Adrenal gland (tissue), 12 donors: ENCODE data around the gene SCNN1G. TPM values are rescaled to one million over a fixed set of nuclear protein-coding genes. Genes with fewer than 3 reads are reported as not detected.

Experiments used
- DNase-seq, 7 donors: peaks; one replicate each; pipeline ENCODE4 v3.0.0-alpha.2; 2019 to 2020
- H3K27ac ChIP-seq, 5 donors: fragments of 200-600 bp; sonication (generic) in 4 of 5; 1 replicate in 3 of 5; 2 replicates in 2 of 5; pipeline versions ENCODE4 v1.5.1 to v1.8.0; 2016 to 2020; ENCODE audit warnings: mild to moderate bottlenecking in 1 of 5
- H3K27me3 ChIP-seq: fragments of 200-600 bp; 2 replicates; pipeline ENCODE4 v1.8.0; 2021
- H3K36me3 ChIP-seq, 2 donors: fragments of 200-600 bp; replicated peaks in 1 of 2; 1 replicate in 1 of 2; 2 replicates in 1 of 2; pipeline versions ENCODE4 v1.5.1 to v1.8.0; 2018 to 2022
- H3K4me1 ChIP-seq, 2 donors: fragments of 200-600 bp; replicated peaks in 1 of 2; 1 replicate in 1 of 2; 2 replicates in 1 of 2; pipeline versions ENCODE4 v1.5.1 to v1.8.0; 2018 to 2021
- H3K4me3 ChIP-seq, 4 donors: fragments of 200-600 bp; sonication (generic) in 3 of 4; one replicate each; pipeline ENCODE4 v1.5.1; 2016 to 2018
- H3K9me3 ChIP-seq, 3 donors: fragments of 200-600 bp; sonication (generic) in 1 of 3; replicated peaks in 1 of 3; 1 replicate in 2 of 3; 2 replicates in 1 of 3; pipeline versions ENCODE4 v1.5.1 to v1.8.0; 2016 to 2021
- POLR2A ChIP-seq, 2 donors: fragments of 450-650 bp; IDR thresholded peaks; one replicate each; pipeline ENCODE4 v1.6.1; 2017; ENCODE audit warnings: antibody characterized with exemption in 2 of 2, mild to moderate bottlenecking in 2 of 2, moderate library complexity in 1 of 2
- WGBS, 4 donors: extraction: QIAGEN DNeasy Blood & Tissue Kit in 2 of 4; methylation state at CpG; one replicate each; pipeline versions ENCODE4 v1.1.5 to v1.1.7; 2013 to 2017; 5-methylcytosine and 5-hydroxymethylcytosine counted together
- intact Hi-C, 2 donors: fragments of 100-400 bp; cut with DNase I; formaldehyde crosslinking; loops; one replicate each; pipeline versions ENCODE4 v1.14.1 to v1.15.0; 2022 to 2023
- polyA plus RNA-seq, 3 donors: library from polyadenylated mRNA; stranded (reverse); fragments of 200-250 nt in 2 of 3; fragments of 350-450 nt in 1 of 3; fragmentation: Illumina TruSeq in 1 of 3; extraction: RNeasy Lipid Tissue Mini Kit (QIAGEN cat#74804) in 1 of 3; gene quantifications; one replicate each; pipeline ENCODE4 v1.2.3, GENCODE V29; 2013 to 2014
- total RNA-seq, 9 donors: library from RNA; depleted of rRNA in 4 of 9; stranded (reverse); fragments of >200 nt in 4 of 9; fragments of 120-200 nt in 1 of 9; fragmentation: NEBNext Ultra II Directional in 1 of 9; extraction: Animal tissue kit (Norgen Biotek cat#: 25700) in 1 of 9; gene quantifications; one replicate each; pipeline versions ENCODE4 v1.1.0 to v1.2.4, GENCODE V29; 2013 to 2023
- TF ChIP-seq, protein P1 (sequence below), 6 experiments: fragments of 450-650 bp in 4 of 6; fragments of 200-600 bp in 2 of 6; sonication (generic) in 1 of 6; IDR thresholded peaks; 1 replicate in 5 of 6; 2 replicates in 1 of 6; pipeline versions ENCODE4 v1.5.1 to v1.8.0; 2016 to 2021; ENCODE audit warnings: antibody characterized with exemption in 6 of 6, mild to moderate bottlenecking in 2 of 6, moderate library complexity in 1 of 6
- donor health status: healthy with polysubstance abuse.
- donor health status: Bipolar disorder and iron deficiency.
- donor health status: DM: yes; HTN: yes; CAD: no.
- donor health status: DM: no; HTN: no; CAD: no.
- donor health status: DM: no; HTN: no; CAD: no.
- donor health status: DM: yes; HTN: yes; CAD: no.

Gene SCNN1G
- total and polyA plus RNA-seq, 12 donors = 0.07 to 0.11 (median 0.08) TPM; not detected in 9

DNA sequence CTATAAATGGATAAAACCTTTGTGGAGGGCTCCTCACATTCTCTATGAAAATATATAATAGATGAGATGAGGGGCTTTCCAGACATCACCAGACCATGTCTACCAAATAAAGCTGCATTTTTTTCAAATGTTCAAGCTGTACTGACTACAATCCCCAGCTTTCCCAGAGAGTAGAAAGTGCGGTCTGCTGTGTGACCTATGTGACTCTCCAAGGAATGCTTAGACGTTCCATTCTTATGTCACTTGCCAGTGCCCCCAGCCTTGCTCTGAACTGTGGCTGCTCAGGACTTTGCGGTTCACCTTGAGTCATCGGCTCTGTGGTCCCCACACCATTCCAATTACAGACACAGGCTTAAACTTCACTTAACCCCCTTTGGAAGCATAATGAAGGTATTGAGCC is 71.8 kb downstream of the SCNN1G start:
- TF ChIP-seq POLR2A (IDR thresholded peaks at IDR 0.05) = no peak
- H3K27me3 ChIP-seq = no peaks in the 10 kb centered on the region
- 34 to 57% (median 50%) methylated on average over 4 of the region's 4 CpGs for WGBS, 4 donors
- H3K27ac ChIP-seq = no peak overlapping the region
- no peaks in the 10 kb centered on the region for H3K36me3 ChIP-seq
- intact Hi-C loops = no loop called here
- no peak for DNase-seq
- no peaks in the 10 kb centered on the region for H3K4me1 ChIP-seq
- H3K9me3 ChIP-seq = no peaks in the 10 kb centered on the region
- H3K4me3 ChIP-seq = no peak overlapping the region

DNA sequence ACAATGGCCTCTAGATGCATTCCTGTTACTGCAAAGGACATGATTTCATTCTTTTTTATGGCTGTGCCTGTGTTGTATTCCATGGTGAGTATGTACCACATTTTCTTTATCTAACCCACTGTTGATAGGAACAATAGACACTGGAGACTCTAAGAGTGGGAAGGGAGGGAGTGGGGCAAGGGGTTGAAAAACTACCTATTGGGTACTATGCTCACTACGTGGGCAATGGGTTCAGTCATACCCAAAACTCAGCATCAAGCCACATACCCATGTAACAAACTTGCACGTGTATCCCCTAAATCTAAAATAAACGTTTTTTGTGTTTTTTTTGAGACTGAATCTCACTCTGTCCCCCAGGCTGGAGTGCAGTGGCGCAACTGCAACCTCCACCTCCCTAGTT is 72.5 kb downstream of the SCNN1G start:
- no peak for DNase-seq
- TF ChIP-seq, protein P1, sequence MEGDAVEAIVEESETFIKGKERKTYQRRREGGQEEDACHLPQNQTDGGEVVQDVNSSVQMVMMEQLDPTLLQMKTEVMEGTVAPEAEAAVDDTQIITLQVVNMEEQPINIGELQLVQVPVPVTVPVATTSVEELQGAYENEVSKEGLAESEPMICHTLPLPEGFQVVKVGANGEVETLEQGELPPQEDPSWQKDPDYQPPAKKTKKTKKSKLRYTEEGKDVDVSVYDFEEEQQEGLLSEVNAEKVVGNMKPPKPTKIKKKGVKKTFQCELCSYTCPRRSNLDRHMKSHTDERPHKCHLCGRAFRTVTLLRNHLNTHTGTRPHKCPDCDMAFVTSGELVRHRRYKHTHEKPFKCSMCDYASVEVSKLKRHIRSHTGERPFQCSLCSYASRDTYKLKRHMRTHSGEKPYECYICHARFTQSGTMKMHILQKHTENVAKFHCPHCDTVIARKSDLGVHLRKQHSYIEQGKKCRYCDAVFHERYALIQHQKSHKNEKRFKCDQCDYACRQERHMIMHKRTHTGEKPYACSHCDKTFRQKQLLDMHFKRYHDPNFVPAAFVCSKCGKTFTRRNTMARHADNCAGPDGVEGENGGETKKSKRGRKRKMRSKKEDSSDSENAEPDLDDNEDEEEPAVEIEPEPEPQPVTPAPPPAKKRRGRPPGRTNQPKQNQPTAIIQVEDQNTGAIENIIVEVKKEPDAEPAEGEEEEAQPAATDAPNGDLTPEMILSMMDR (IDR thresholded peaks at IDR 0.05) = no peak
- TF ChIP-seq POLR2A (IDR thresholded peaks at IDR 0.05) = no peak
- intact Hi-C loops = no loop called here
- Histone ChIP-seq H3K4me3 (no peak overlapping the region), H3K36me3 (no peaks in the 10 kb centered on the region), H3K9me3 (no peaks in the 10 kb centered on the region), H3K27ac (no peak overlapping the region), H3K27me3 (no peaks in the 10 kb centered on the region), H3K4me1 (no peaks in the 10 kb centered on the region)
- 54 to 57% (median 55%) methylated on average over 4 of the region's 4 CpGs for WGBS, 4 donors

- no peak for DNase-seq
- WGBS, 4 donors = 49 to 60% (median 56%) methylated on average over 3 of the region's 3 CpGs
- intact Hi-C loops = no loop called here
- no peaks in the 10 kb centered on the region for H3K4me1 ChIP-seq
- H3K36me3 ChIP-seq = no peaks in the 10 kb centered on the region
- H3K4me3 ChIP-seq = no peak overlapping the region
- no peak for TF ChIP-seq POLR2A (IDR thresholded peaks at IDR 0.05)
- TF ChIP-seq, protein P1 (IDR thresholded peaks at IDR 0.05) = no peak
- H3K9me3 ChIP-seq = no peaks in the 10 kb centered on the region
- H3K27ac ChIP-seq = no peak overlapping the region
- no peaks in the 10 kb centered on the region for H3K27me3 ChIP-seq
These were observed 73.9 kb downstream of the SCNN1G start for GRCh38 chr16:23256440-23256839.

- Histone ChIP-seq H3K36me3 (no peaks in the 10 kb centered on the region), H3K4me3 (no peak overlapping the region), H3K4me1 (no peaks in the 10 kb centered on the region), H3K27me3 (no peaks in the 10 kb centered on the region), H3K9me3 (no peaks in the 10 kb centered on the region), H3K27ac (no peak overlapping the region)
- 65 to 83% (median 77%) methylated on average over 1 of the region's 1 CpG for WGBS, 4 donors
- intact Hi-C loops = no loop called here
- TF ChIP-seq, protein P1 (IDR thresholded peaks at IDR 0.05) = no peak
- no peak for TF ChIP-seq POLR2A (IDR thresholded peaks at IDR 0.05)
- no peak for DNase-seq
These were observed 75.1 kb downstream of the SCNN1G start for GRCh38 chr16:23257682-23258081.

DNA sequence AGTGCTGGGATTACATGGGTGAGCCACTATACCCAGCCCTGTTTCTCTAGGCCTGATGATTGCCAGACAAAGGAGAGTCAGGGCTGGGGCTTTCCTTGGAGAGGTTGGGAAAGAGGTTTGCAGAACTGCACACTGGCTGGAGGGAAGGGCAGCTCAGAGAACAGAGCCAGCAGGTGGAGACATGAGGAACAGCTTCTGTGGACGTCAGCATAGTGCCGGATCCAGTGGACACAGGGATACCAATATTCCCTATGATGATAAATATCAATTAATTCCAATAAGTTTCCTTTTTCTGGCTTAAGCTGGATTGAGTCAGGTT is 76.3 kb downstream of the SCNN1G start:
- no peak for DNase-seq
- TF ChIP-seq POLR2A (IDR thresholded peaks at IDR 0.05) = no peak
- TF ChIP-seq, protein P1 (IDR thresholded peaks at IDR 0.05) = no peak
- Histone ChIP-seq H3K27ac (no peak overlapping the region), H3K27me3 (no peaks in the 10 kb centered on the region), H3K9me3 (no peaks in the 10 kb centered on the region), H3K4me1 (no peaks in the 10 kb centered on the region), H3K36me3 (no peaks in the 10 kb centered on the region), H3K4me3 (no peak overlapping the region)
- 50 to 71% (median 63%) methylated on average over 2 of the region's 2 CpGs for WGBS, 4 donors
- intact Hi-C loops = no loop called here

Other genes starting within 250 kb of the SCNN1G start
- gene USP31, start 33.3 kb upstream of the SCNN1G start, total RNA-seq = 10 to 100 TPM in 3 of 9 donors, 1 to 10 TPM in 6; 6.8 to 19.3 (median 9.4) TPM
- 1 to 10 TPM; 2.5 to 6.6 (median 4.8) TPM for gene USP31, start 33.3 kb upstream of the SCNN1G start, polyA plus RNA-seq
- 1 to 10 TPM in 3 of 9 donors, under 1 TPM in 2, not detected in 4; 0.28 to 1.8 (median 1.0) TPM for gene SCNN1B, start 119.6 kb downstream of the SCNN1G start, total RNA-seq
- gene SCNN1B, start 119.6 kb downstream of the SCNN1G start, polyA plus RNA-seq = 1 to 10 TPM in 2 of 3 donors, under 1 TPM in 1; 0.33 to 2.2 (median 1.4) TPM